GM13977 (cell line): Measurements from ENCODE around the gene RIMKLA.

Source experiments
- DNase-seq: peaks from one replicate; pipeline ENCODE4 v3.0.0; 2012; ENCODE audit warnings: low spot score
- CTCF ChIP-seq: IDR thresholded peaks from 2 replicates; pipeline ENCODE4 v1.5.1; 2012; ENCODE audit warnings: mild to moderate bottlenecking, control low read depth; ENCODE audit not compliant: insufficient read depth; ENCODE audit errors: extremely low read depth, missing control alignments
- in situ Hi-C: fragments of 300-500 bp; cut with MboI; formaldehyde crosslinking; loops from one replicate; pipeline ENCODE4 v1.12.0; 2022; ENCODE audit warnings: low sequenced_read_pairs, low pct_unique_long_range_greater_than_20kb, mixed read lengths, inconsistent platforms; ENCODE audit not compliant: unreplicated experiment

The RIMKLA gene

DNA sequence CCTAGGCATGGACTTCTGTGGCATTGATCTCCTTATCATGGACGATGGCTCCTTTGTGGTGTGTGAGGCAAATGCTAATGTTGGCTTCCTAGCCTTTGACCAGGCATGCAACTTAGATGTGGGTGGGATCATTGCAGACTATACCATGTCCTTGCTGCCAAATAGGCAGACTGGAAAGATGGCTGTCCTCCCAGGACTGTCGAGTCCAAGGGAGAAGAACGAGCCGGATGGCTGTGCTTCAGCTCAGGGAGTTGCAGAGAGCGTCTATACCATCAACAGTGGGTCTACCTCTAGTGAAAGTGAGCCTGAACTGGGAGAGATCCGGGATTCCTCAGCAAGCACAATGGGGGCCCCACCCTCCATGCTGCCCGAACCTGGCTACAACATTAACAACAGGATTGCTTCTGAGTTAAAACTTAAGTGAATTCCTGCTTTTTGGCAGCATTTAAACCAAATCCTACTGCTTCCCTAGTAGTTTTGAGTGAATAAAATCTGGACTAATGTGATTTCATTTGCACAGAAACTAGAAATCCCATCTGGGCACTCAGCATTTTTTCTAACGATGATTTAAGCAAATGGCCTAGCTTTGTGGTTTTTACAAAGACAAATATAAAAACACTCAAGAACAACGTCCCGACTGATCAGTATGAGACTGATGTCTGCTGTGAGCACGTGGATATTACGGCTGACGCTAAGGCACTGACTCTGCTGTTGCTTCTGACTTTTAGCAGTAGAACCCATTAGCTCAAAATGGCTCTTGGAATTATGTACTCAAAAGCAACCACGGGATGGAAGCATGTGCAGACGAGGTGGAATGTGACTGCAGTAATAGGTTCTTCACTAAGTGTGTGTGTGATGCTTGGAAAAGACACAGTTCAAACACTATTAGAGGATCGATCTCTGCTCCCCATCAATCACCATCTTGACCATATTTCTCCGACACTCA is 34.2 kb downstream of the RIMKLA start:
- no peak for TF ChIP-seq CTCF
- in situ Hi-C loops, result no loop called here
- DNase-seq, result no peak

DNA sequence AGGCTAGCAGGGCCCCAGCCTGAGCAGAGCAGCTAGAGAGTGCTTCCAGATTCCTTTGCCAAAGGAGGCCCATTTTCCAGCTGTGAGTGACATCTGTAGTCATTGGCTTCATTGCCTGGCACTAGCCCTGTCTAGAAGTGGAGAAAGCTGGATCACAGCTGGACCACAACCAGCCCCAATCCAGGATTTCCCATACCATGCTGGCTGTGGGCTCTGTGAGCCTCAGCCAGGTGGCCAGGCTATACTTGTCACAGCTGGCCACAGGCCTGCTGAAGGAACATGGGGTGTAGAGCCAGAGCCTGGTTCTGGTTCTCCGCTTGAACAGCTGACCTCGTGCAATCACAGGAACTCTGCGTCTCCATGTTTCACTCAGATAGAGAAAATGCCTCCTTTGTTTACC is 36.6 kb downstream of the RIMKLA start:
- in situ Hi-C loops, result no loop called here

GRCh38 chr1:42418516-42418915 is 37.9 kb downstream of the RIMKLA start:
- no peak for DNase-seq
- TF ChIP-seq CTCF, result no peak
- in situ Hi-C loops, result no loop called here

More for the DNA sequence above, 36.6 kb downstream of the RIMKLA start:
- no peak for TF ChIP-seq CTCF
- no peak for DNase-seq

DNA sequence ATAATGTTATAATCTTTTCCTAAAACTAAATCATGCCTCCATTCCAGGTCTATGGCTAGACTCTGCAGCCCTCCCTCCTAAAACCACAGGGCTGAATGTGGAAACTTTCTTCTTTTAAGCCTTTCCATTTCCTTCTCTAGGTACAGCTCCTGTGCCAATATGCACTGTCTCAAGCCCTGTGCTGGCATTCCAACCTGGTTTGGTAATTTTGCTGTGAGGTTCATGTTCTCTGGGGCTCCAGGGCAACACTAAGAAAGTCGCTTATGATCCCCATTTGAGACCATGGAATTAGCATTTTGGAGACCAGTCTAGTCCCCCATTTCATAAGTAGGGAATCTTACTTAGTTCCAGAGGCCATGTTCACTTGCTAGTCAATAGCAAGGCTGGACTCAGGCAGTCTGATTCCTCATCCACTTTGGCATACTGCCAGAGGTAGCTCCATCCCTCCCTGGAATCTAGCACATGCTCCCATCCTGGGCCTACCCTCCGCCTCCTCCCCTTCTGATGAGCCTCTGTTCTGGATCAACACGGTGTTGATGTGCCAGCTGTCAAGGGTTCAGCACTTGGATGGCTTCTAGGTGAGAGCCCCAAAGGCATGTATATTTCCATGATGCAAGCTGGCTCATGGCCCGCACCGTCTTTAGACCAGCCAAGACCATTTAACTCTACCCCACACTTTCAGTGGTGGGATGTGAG is 38.7 kb downstream of the RIMKLA start:
- no peak for TF ChIP-seq CTCF
- no peak for DNase-seq
- in situ Hi-C loops, result no loop called here

DNA sequence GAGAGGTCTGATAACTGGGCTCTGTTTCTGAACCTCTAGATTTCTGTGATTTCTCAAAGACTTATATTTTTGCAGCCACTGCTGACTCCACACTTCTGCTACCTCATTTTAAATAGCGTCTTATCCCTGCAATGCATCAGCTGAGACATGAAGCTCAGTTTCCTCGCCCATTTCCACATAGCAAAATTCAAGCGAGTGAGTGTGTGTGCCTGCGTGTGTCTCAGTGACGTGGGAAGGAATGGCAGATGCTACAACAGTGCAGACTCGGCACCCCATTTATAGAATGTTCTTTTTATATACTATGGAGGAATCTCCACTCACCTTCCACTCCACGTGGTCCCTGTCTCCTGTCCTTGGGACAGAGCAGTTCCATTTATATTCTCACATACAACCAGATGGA is 39.5 kb downstream of the RIMKLA start:
- no peak for TF ChIP-seq CTCF
- DNase-seq, result no peak
- in situ Hi-C loops, result no loop called here

DNA sequence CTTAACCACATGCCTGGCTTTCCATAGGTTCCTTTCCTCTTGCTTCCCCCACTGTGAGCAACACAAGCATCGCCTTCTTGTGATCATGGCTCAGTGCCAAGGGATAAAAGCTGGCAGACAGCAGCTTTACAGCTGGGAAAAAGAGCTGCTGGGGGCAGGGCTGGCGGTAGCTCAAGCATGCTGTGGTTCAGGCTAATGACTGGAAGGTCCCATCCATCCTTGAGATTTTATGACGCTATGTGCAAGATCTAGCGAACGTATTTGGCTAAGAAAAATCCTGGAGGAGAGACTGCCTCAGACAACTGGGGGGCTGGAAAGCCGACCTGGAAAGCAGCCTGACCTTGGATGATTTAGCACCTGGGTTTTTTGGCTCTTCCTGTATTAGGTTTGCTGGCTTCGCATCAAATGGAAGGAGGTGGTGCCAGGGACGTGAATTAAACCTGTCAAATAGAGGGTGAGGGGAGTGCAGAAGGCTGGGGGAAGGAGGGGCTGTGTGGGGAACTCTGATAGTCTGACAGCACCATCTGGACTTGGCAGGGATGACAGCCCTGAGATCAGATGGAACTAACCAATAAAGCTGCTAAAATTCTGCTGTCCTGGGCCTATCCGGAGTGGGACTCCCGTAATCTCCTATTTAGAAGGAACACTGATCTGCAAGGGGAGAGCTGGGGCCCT is 40.5 kb downstream of the RIMKLA start:
- DNase-seq, result no peak
- TF ChIP-seq CTCF, result no peak
- in situ Hi-C loops, result no loop called here
